Prostate gland (tissue), 2 donors: ENCODE data around the gene DDX3X. TPM values are rescaled to one million over a fixed set of nuclear protein-coding genes. Genes with fewer than 3 reads are reported as not detected.

ENCODE experiments used
- DNase-seq: peaks from one replicate; pipeline ENCODE4 v3.0.0-alpha.2; 2019; ENCODE audit warnings: low spot score
- H3K27ac ChIP-seq, 2 donors: fragments of 200-600 bp; sonication (generic); 2 replicates each; pipeline ENCODE4 v1.5.1; 2017 to 2019
- H3K27me3 ChIP-seq: fragments of 200-600 bp; sonication (generic); replicated peaks from 2 replicates; pipeline ENCODE4 v1.5.1; 2019; ENCODE audit not compliant: insufficient read depth
- H3K36me3 ChIP-seq, 2 donors: fragments of 200-600 bp; sonication (generic); 1 replicate in 1 of 2; 2 replicates in 1 of 2; pipeline versions ENCODE4 v1.5.1 to v1.8.1; 2017 to 2019
- H3K4me1 ChIP-seq: fragments of 200-600 bp; sonication (generic); replicated peaks from 2 replicates; pipeline ENCODE4 v1.5.1; 2019
- H3K4me3 ChIP-seq, 2 donors: fragments of 200-600 bp; sonication (generic); 2 replicates each; pipeline ENCODE4 v1.5.1; 2017 to 2019
- H3K9me3 ChIP-seq: fragments of 200-600 bp; sonication (generic); 2 replicates; pipeline ENCODE4 v1.5.1; 2017
- POLR2A ChIP-seq: fragments of 450-650 bp; IDR thresholded peaks from one replicate; pipeline ENCODE4 v1.6.1; 2016; ENCODE audit warnings: antibody characterized with exemption, mild to moderate bottlenecking
- POLR2AphosphoS5 ChIP-seq: sonication (generic); formaldehyde crosslinking; IDR thresholded peaks from one replicate; pipeline ENCODE4 v1.6.1; 2017; ENCODE audit warnings: antibody characterized with exemption
- WGBS: methylation state at CpG from one replicate; pipeline ENCODE4 v1.1.5; 2018; 5-methylcytosine and 5-hydroxymethylcytosine counted together
- intact Hi-C: fragments of 100-400 bp; cut with DNase I; formaldehyde crosslinking; loops from one replicate; pipeline ENCODE4 v1.14.2; 2022
- total RNA-seq, 2 donors: library from RNA; depleted of rRNA; stranded (reverse); fragments of >200 nt; gene quantifications; one replicate each; pipeline ENCODE4 v1.1.0, GENCODE V29; 2016
- TF ChIP-seq, protein P1 (sequence below), 4 experiments: fragments of 200-600 bp in 2 of 4; fragments of 450-650 bp in 2 of 4; sonication (generic) in 2 of 4; IDR thresholded peaks; 1 replicate in 3 of 4; 2 replicates in 1 of 4; pipeline ENCODE4 v1.5.1; 2016 to 2019; ENCODE audit warnings: antibody characterized with exemption in 4 of 4, mild to moderate bottlenecking in 2 of 4, moderate library complexity in 2 of 4

Gene DDX3X
- total RNA-seq, 2 donors from 2014 or later: 107 to 115 TPM

- WGBS: 91% methylated on average over 6 of the region's 6 CpGs
- H3K27ac ChIP-seq: no peak overlapping the region
- no peak overlapping the region for H3K4me3 ChIP-seq
- no peaks in the 10 kb centered on the region for H3K4me1 ChIP-seq
- TF ChIP-seq POLR2AphosphoS5: no peak
- TF ChIP-seq, protein P1, sequence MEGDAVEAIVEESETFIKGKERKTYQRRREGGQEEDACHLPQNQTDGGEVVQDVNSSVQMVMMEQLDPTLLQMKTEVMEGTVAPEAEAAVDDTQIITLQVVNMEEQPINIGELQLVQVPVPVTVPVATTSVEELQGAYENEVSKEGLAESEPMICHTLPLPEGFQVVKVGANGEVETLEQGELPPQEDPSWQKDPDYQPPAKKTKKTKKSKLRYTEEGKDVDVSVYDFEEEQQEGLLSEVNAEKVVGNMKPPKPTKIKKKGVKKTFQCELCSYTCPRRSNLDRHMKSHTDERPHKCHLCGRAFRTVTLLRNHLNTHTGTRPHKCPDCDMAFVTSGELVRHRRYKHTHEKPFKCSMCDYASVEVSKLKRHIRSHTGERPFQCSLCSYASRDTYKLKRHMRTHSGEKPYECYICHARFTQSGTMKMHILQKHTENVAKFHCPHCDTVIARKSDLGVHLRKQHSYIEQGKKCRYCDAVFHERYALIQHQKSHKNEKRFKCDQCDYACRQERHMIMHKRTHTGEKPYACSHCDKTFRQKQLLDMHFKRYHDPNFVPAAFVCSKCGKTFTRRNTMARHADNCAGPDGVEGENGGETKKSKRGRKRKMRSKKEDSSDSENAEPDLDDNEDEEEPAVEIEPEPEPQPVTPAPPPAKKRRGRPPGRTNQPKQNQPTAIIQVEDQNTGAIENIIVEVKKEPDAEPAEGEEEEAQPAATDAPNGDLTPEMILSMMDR (IDR thresholded peaks at IDR 0.05): no peak
- no peak for TF ChIP-seq POLR2A
- no peaks in the 10 kb centered on the region for H3K36me3 ChIP-seq
- no peaks in the 10 kb centered on the region for H3K27me3 ChIP-seq
- intact Hi-C loops: no loop called here
- DNase-seq: no peak
- H3K9me3 ChIP-seq: no peaks in the 10 kb centered on the region
These were observed 40.7 kb upstream of the DDX3X start for GRCh38 chrX:41293269-41293668.

DNA sequence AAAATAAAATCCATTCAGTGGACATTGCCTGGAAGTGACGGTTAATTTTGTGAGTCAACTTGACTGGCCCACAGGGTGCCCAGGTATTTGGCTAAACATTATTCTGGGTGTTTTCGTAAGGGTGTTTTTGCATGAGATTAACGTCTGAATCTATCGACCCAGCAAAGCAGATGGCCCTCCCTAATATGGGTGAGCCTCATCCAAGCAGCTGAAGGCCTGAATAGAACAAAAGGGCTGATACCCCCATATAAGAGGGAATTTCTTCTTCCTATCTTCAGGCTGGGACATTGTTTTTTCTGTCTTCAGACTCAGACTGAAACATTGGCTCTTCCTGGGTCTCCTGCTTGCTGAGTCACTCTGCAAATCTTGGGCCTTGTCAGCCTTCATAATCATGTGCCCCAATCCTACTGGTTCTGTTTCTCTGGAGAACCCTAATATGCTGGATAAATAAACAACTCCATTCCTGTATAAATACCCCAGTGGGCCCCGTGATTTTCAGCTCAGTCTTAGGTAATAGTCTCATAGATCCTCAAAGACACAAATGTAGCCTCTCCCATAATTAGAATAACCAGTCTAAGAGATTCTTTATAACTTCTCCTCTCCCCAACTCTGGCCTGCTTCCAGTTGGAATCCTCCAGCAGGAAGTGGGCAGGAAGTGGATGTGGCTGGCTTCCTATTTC, 33.1 kb upstream of the DDX3X start:
- WGBS: 90% methylated on average over 5 of the region's 5 CpGs
- Histone ChIP-seq H3K27me3 (no peaks in the 10 kb centered on the region), H3K9me3 (no peaks in the 10 kb centered on the region), H3K4me3 (no peak overlapping the region), H3K27ac (no peak overlapping the region), H3K4me1 (no peaks in the 10 kb centered on the region), H3K36me3 (no peaks in the 10 kb centered on the region)
- intact Hi-C loops: no loop called here
- no peak for DNase-seq
- TF ChIP-seq POLR2AphosphoS5 (no peak), POLR2A (no peak)
- TF ChIP-seq, protein P1 (IDR thresholded peaks at IDR 0.05): no peak

GRCh38 chrX:41301438-41301824, 32.5 kb upstream of the DDX3X start:
- no peaks in the 10 kb centered on the region for H3K27me3 ChIP-seq
- intact Hi-C loops: no loop called here
- no peaks in the 10 kb centered on the region for H3K4me1 ChIP-seq
- WGBS: 42% methylated on average over 2 of the region's 2 CpGs
- no peaks in the 10 kb centered on the region for H3K36me3 ChIP-seq
- no peak overlapping the region for H3K27ac ChIP-seq
- DNase-seq: no peak
- no peak for TF ChIP-seq POLR2A
- no peaks in the 10 kb centered on the region for H3K9me3 ChIP-seq
- H3K4me3 ChIP-seq: no peak overlapping the region

DNA sequence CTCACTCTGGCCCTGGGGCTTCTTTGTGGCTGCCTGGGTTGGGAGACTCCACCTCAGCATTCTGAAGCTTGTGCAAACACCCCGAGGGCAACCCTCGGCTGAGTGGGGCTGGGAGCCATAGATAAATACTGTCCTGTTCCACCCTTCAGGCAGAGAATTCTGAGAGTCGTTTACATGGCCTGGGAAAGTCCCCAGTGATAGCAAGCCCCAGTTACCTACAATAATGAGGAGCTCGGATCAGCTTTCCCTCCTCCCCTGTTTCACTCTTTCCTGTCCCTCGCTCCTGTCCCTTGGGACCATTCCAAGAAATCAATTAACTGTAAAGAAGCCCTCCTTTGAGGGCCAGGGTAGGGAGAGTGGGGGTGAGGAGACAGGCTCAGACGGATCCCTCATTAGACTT, 31.6 kb upstream of the DDX3X start:
- no peaks in the 10 kb centered on the region for H3K27me3 ChIP-seq
- H3K9me3 ChIP-seq: no peaks in the 10 kb centered on the region
- WGBS: 32% methylated on average over 6 of the region's 6 CpGs
- intact Hi-C loops: no loop called here
- no peak overlapping the region for H3K27ac ChIP-seq
- H3K4me1 ChIP-seq: no peaks in the 10 kb centered on the region
- TF ChIP-seq, protein P1 (IDR thresholded peaks at IDR 0.05): no peak
- TF ChIP-seq POLR2A: no peak
- no peak for TF ChIP-seq POLR2AphosphoS5
- no peaks in the 10 kb centered on the region for H3K36me3 ChIP-seq
- H3K4me3 ChIP-seq: no peak overlapping the region
- no peak for DNase-seq

- intact Hi-C loops: no loop called here
These were observed 30.9 kb upstream of the DDX3X start for GRCh38 chrX:41303013-41303412.

More at GRCh38 chrX:41303013-41303412, 30.9 kb upstream of the DDX3X start:
- H3K27ac ChIP-seq: no peak overlapping the region
- no peaks in the 10 kb centered on the region for H3K36me3 ChIP-seq
- WGBS: 31% methylated on average over 6 of the region's 6 CpGs
- no peak for DNase-seq
- H3K9me3 ChIP-seq: no peaks in the 10 kb centered on the region
- no peaks in the 10 kb centered on the region for H3K4me1 ChIP-seq
- H3K4me3 ChIP-seq: no peak overlapping the region
- TF ChIP-seq, protein P1 (IDR thresholded peaks at IDR 0.05): no peak
- TF ChIP-seq POLR2AphosphoS5: no peak
- TF ChIP-seq POLR2A: no peak
- H3K27me3 ChIP-seq: no peaks in the 10 kb centered on the region
